PC-3 (cell line): ENCODE results near the gene PRRC2B.

Source experiments
- CTCF ChIP-seq: fragments of 300-600 bp; sonication (generic); conservative IDR thresholded peaks from 2 replicates; pipeline ENCODE4 v1.5.1; 2017; ENCODE audit warnings: antibody characterized with exemption, low read depth, mild to moderate bottlenecking, low read length
- EZH2 ChIP-seq: fragments of 300-600 bp; sonication (generic); IDR thresholded peaks from one replicate; pipeline ENCODE4 v1.6.1; 2017; ENCODE audit warnings: antibody characterized with exemption, mild to moderate bottlenecking, low read length; ENCODE audit not compliant: unreplicated experiment

DNA sequence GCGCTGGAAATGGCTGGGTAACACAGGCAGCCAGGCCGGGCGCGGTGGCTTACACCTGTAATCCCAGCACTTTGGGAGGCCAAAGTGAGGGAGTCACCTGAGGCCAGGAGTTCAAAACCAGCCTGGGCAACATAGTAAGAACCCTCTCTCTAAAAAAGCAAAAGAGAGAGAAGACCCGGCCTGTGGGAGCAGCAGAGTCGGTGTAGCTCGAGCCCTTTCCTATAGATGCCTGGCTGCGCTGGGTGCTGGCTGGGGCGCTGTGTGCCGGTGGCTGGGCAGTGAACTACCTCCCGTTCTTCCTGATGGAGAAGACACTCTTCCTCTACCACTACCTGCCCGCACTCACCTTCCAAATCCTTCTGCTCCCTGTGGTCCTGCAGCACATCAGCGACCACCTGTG is 127.9 kb downstream of the PRRC2B start:
- TF ChIP-seq CTCF (no peak), EZH2 (no peak)
